HK-2 (cell line): Measurements from ENCODE around the gene TCHHL1.
A peak's percentile ranks its signal among the peaks of the same experiment; 100 is the strongest.

Source experiments
- DNase-seq: peaks from one replicate; pipeline ENCODE4 v3.0.0-alpha.2; 2018; ENCODE audit not compliant: unreplicated experiment

The TCHHL1 gene

GRCh38 chr1:152089014-152089674 lies at the start of gene TCHHL1:
Gene TCHHL1, minus strand, starts transcription at chr1:152089064. Its CDS starts 921 bp downstream, at chr1:152088143.
- no peak for DNase-seq

GRCh38 chr1:152137215-152137614 lies 48.4 kb upstream of the TCHHL1 start:
- no peak for DNase-seq

DNA sequence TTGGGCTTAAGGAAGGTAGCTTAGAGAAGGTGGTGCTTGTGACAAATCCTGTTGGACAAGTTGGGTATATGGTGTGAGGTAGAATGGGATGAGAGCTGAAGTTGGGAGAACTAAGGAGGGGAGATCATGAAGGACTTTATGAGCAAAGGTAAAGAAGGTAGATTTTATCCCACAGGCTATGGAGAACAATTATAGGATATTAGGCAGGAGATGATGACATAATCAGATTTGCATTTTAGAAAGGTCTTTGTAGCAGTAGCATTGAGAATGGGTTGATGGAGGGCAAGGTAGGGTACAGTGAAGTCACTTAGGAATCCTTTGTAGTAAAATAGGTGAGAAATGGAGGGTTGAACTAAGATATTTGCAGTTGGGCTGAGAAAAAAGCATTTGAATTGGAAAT lies 41.3 kb upstream of the TCHHL1 start:
- DNase-seq = no peak

DNA sequence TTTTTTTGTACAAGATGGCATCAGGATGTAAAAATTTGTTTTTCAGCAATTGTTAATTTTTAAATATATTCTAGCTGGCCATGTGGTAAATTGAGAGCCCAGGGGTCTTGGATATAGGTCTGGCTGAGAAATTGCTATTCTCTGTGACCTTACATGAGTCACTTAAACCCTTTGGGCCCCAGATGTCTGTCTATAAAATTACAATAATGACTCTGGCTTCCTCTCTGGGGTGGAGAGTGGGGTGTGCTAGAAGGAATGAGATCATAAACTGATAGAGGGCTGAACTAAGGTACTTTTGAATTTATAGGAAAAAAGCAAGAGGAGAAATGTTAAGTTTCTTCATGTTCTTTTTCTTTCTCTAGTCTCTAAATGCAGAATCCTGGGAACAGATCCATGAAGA lies 38.8 kb upstream of the TCHHL1 start:
- DNase-seq = no peak

DNA sequence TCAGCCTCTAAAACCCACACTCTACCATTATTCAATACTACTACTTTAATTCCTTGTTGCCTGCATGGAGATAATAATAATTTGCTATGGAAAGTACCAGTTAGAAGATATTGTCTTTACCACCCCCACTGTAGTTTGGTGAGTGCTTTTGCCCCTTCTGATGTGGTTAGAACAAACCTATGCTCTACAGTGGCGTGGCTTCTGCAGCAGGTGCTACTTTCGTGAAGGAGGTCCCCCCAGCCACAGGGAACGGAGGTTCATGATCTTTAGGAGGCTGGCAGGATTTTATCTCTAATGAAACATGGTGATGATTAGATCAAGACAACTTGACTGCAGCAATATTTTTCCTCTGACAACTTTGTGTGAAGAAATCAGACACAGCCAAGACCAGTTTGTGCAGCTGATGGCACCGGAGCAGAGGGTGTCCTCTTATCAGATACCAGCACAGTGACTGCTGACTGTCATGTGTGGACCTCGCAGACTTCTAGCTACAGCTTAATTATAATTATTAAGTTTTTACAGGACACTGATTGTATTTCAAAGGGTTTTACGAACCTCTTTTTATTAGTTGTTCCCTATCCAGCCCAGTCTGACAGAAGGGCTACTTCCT lies 37.1 kb upstream of the TCHHL1 start:
- no peak for DNase-seq

GRCh38 chr1:152118915-152119314 lies 30.1 kb upstream of the TCHHL1 start:
- DNase-seq = no peak

DNA sequence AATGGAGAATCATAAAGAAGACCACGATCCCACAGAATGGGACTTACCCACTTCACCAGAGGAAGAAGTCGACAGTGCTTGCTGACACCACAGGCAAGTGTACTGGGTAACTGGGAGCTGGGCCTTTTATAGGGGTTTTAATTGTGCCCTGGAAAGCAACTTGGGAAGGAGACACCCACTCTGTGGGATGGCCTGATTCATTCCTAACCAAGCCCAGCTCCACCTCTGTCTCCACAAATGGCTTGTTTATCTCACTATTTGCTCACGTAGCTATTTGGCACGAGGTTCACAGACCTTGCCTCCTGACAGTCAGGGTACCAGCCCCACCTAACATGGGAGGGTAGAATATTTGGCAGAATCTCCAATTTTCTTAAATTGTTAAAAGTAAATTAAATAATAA lies 26.5 kb upstream of the TCHHL1 start, which contains the start of gene TCHH:
TSS of gene TCHH (minus strand) at position 101 of the 400 bp plus-strand sequence. CDS start 1,364 bp downstream, outside the sequence.
- no peak for DNase-seq

DNA sequence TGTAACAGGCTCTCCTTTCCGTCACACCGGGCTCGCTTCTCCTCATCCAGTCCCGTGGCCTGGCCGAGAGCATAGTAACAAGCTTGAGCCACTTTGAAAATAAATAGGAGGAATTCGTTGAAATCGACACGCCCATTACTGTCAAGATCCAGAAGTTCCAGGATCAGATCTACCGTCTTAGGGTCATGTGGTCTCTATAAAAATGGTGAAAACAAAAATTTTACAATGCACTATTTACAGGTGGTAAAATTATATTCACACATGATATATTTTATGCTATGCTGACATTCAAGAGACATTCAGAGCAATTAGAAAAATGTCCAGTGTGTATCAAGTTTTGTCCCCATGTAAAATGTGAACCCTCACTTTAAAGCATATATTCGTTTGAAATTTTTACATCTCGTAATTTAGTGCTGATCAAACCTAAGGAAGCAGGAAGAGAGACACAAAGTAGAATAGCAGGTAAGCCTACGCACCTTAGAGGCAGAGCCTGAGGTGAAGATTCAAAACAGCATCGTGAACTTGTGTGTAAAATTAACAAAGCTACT lies 24.1 kb upstream of the TCHHL1 start:
- no peak for DNase-seq

GRCh38 chr1:152112101-152112884 lies 23.4 kb upstream of the TCHHL1 start:
- peak; percentile 9 for DNase-seq

GRCh38 chr1:152111515-152111968 lies 22.7 kb upstream of the TCHHL1 start:
- peak; percentile 50 for DNase-seq

DNA sequence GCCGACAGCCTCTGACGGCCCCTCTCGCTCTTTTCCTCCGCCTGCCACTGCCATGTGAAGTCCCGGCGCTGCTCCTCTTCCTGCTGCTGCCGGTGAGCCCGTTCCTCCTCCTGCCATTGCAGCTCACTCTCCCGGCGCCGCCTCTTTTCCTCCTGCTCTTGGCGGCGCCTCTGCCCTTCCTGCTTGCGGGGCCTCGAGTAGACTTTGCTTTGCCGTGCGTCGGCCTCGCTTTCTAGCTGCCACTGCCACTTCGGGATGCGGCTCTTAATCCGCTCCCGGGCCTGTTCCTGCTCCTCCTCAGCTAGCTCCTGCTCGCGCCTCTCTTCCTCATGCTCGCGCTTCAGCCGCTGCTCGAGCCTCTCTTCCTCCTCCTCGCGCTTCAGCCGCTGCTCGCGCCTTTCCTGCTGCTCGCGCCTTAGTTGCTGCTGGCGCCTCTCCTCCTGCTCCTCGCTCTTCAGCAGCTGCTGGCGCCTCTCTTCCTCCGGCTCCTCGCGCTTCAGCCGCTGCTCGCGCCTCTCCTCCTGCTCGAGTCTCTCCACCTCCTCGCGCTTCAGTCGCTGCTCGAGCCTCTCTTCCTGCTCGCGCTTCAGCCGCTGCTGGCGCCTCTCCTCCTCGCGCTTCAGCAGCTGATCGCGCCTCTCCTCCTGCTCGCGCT lies 22.1 kb upstream of the TCHHL1 start:
- DNase-seq = peak; percentile 57

DNA sequence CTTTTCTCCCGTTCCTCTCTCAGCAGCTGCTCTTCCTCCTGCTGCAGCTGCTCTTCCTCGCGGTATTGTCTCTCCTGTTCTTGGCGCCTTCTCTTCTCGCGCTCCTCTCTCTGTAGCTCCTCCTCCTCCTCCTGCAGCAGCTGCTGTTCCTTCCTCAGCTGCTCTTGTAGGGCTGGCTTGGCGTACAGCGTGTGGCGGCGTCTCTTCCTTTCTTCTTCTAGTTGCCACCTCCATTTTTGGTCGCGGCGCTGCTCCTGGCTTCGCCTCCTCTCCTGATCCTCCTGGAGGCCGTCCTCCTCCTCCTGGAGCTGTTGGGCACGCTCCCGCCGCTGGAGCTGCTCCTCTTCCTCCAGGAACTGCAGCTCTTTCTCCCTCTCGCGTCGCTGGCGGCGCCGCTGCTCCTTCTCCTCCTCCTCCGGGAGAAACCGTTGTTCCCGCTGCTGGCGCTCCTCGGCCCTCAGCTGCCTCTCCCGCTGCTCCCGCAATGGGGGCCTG lies 21.5 kb upstream of the TCHHL1 start:
- no peak for DNase-seq

DNA sequence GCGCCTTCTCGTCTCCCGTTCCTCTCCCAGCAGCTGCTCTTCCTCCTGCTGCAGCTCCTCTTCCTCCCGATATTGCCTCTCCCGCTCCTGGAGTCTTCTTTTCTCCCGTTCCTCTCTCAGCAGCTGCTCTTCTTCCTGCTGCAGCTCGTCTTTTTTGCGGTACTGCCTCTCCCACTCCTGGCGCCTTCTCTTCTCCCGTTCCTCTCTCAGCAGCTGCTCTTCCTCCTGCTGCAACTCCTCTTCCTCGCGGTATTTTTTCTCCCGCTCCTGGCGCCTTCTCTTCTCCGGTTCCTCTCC lies 21.1 kb upstream of the TCHHL1 start:
- DNase-seq = no peak

- DNase-seq = no peak
Observed at GRCh38 chr1:152109231-152109997, 20.6 kb upstream of the TCHHL1 start.

- DNase-seq = no peak
Observed at GRCh38 chr1:152108882-152109222, 20.0 kb upstream of the TCHHL1 start.

DNA sequence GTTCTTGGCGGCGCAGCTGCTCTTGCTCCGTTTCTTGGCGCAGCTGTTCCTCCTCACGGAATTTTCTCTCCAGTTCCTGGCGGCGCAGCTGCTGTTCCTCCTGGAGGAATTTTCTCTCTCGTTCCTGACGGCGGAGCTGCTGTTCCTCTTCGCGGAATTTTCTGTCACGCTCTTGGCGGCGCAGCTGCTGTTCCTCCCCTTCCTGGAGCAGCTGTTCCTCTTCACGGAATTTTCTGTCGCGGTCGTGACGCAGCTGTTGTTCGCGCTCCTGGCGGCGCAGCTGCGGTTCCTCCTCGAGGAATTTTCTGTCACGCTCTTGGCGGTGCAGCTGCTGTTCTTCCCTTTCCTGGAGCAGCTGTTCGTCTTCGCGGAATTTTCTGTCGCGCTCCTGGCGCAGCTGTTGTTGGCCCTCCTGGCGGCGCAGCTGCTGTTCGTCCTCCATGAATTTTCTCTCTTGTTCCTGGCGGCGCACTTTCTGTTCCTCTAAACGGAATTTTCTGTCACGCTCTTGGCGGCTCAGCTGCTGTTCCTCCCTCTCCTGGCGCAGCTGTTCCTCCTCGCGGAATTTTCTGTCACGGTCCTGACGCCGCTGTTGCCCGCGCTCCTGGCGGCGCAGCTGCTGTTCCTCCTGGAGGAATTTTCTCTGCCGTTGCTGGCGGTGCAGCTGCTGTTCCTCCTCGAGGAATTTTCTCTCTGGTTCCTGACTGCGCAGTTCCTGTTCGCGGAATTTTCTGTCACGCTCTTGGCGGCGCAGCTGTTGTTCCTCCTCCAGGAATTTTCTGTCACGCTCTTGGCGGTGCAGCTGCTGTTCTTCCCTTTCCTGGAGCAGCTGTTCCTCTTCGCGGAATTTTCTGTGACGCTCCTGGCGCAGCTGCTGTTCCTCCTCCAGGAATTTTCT lies 19.4 kb upstream of the TCHHL1 start:
- no peak for DNase-seq

DNA sequence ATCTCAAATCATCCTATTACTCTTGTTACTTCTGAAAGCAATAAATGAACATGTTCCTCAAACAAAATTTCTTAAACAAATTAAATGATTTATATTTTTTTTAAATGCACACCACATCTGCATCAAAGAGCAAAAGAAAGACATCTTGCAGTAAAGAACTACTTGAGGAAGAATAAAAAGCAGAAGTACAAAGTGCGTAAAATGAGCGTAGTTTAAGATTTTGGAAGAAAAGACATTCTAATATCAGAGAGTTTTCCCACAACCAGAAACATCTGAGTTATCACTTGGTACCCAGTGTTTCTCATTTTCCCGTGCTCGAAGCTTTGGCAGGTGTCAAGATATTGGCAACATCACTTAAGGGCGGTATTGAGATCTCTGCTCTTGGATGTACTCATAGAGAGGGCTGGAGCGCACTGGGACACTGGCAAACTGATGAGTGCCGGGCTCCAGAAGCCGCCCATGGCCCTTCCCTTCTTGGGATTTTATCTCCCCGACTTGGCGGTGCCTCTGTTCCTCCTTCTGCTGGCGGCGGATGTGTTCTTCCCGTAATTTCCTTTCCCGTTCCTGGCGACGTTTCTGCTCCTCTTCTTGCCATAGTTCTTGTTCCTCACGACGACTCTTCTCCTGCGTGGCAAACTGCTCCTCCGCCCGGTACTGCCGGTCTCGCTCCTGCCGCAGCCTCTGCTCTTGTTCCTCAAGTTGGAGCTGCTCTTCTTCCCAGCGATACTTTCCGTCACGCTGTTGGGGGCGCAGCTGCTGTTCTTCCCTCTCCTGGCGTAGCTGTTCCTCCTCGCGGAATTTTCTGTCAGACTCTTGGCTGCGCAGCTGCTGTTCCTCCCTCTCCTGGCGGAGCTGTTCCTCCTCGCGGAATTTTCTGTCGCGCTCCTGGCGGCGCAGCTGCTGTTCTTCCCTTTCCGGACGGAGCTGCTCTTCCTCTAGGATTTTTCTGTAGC lies 18.4 kb upstream of the TCHHL1 start:
- no peak for DNase-seq

- no peak for DNase-seq
Observed at GRCh38 chr1:152104854-152105253, 16.0 kb upstream of the TCHHL1 start.

GRCh38 chr1:152096931-152097330 lies 8.1 kb upstream of the TCHHL1 start:
- no peak for DNase-seq
